GM23338 (cell line): ENCODE results near the gene TXNDC2. TPM values are rescaled to one million over a fixed set of nuclear protein-coding genes. Genes with fewer than 3 reads are reported as not detected.
"Not testable (repeated sequence)": the region's sequence is repeated elsewhere in the genome, so short reads cannot be mapped to it uniquely, and the experiment has no call there.

Experiments used
- ATAC-seq: fragments of 200-7000 bp; cut with Tn5 transposase; 3 replicates; pipeline ENCODE4 v1.9.1; 2020
- DNase-seq: peaks from one replicate; pipeline ENCODE4 v3.0.0-alpha.2; 2015; ENCODE audit warnings: low spot score
- H2AFZ ChIP-seq: fragments of 200-600 bp; sonication (generic); 2 replicates; pipeline ENCODE4 v1.8.0; 2016; ENCODE audit warnings: antibody characterized with exemption, mild to moderate bottlenecking, moderate library complexity
- H3F3A ChIP-seq: fragments of 200-600 bp; sonication (generic); replicated peaks from 2 replicates; pipeline ENCODE4 v1.8.0; 2017; ENCODE audit warnings: antibody characterized with exemption, mixed run types, low read depth
- H3K27ac ChIP-seq: fragments of 200-600 bp; sonication (generic); 2 replicates; pipeline ENCODE4 v1.6.1; 2016; ENCODE audit warnings: low read depth
- H3K27me3 ChIP-seq: fragments of 200-600 bp; sonication (generic); 2 replicates; pipeline ENCODE4 v1.8.0; 2016; ENCODE audit warnings: mild to moderate bottlenecking, mixed run types, moderate library complexity; ENCODE audit not compliant: insufficient read depth
- H3K36me3 ChIP-seq: fragments of 200-600 bp; sonication (generic); 2 replicates; pipeline ENCODE4 v1.8.0; 2016; ENCODE audit warnings: mild to moderate bottlenecking; ENCODE audit not compliant: insufficient read depth
- H3K4me1 ChIP-seq: fragments of 200-600 bp; sonication (generic); 2 replicates; pipeline ENCODE4 v1.8.0; 2016; ENCODE audit warnings: mild to moderate bottlenecking, moderate library complexity; ENCODE audit not compliant: insufficient read depth
- H3K4me2 ChIP-seq: fragments of 200-600 bp; sonication (generic); 2 replicates; pipeline ENCODE4 v1.7.1; 2017; ENCODE audit warnings: mixed run types
- H3K4me3 ChIP-seq: fragments of 200-600 bp; sonication (generic); 2 replicates; pipeline ENCODE4 v1.6.1; 2016; ENCODE audit warnings: mixed run types
- H3K79me2 ChIP-seq: fragments of 200-600 bp; sonication (generic); replicated peaks from 2 replicates; pipeline ENCODE4 v1.8.0; 2017; ENCODE audit warnings: mild to moderate bottlenecking; ENCODE audit not compliant: insufficient read depth
- H3K9me2 ChIP-seq: fragments of 200-600 bp; sonication (generic); 2 replicates; pipeline ENCODE4 v1.8.0; 2017; ENCODE audit not compliant: insufficient read depth
- H4K20me1 ChIP-seq: fragments of 200-600 bp; sonication (generic); replicated peaks from 2 replicates; pipeline ENCODE4 v1.8.0; 2017; ENCODE audit warnings: mild to moderate bottlenecking; ENCODE audit not compliant: insufficient read depth
- H3K27ac Mint-ChIP-seq: 2 replicates; pipeline ENCODE4 v1.8.0; 2020; ENCODE audit warnings: inconsistent platforms, mild to moderate bottlenecking, moderate library complexity, mixed read lengths
- H3K27me3 Mint-ChIP-seq: 3 replicates; pipeline ENCODE4 v1.8.0; 2022; ENCODE audit warnings: low read depth, mild to moderate bottlenecking, moderate library complexity, mixed read lengths, inconsistent platforms; ENCODE audit not compliant: insufficient read depth, poor library complexity
- H3K36me3 Mint-ChIP-seq: 3 replicates; pipeline ENCODE4 v1.8.0; 2021; ENCODE audit warnings: low read depth, mild to moderate bottlenecking, inconsistent platforms, moderate library complexity, mixed read lengths
- H3K4me1 Mint-ChIP-seq: 3 replicates; pipeline ENCODE4 v1.8.0; 2020; ENCODE audit warnings: mild to moderate bottlenecking, inconsistent platforms, mixed read lengths
- H3K4me3 Mint-ChIP-seq: 3 replicates; pipeline ENCODE4 v1.8.0; 2021; ENCODE audit warnings: moderate library complexity, mild to moderate bottlenecking, inconsistent platforms, mixed read lengths
- H3K9me3 Mint-ChIP-seq: 3 replicates; pipeline ENCODE4 v1.8.0; 2020; ENCODE audit warnings: moderate library complexity, mild to moderate bottlenecking, inconsistent platforms, mixed read lengths
- ETS1 ChIP-seq: IDR thresholded peaks from 2 replicates; pipeline ENCODE4 v1.6.1; 2016; ENCODE audit warnings: antibody characterized with exemption
- EZH2 ChIP-seq: fragments of 200-600 bp; sonication (generic); IDR thresholded peaks from one replicate; pipeline ENCODE4 v1.8.0; 2017; ENCODE audit warnings: antibody characterized with exemption, mild to moderate bottlenecking, low read depth; ENCODE audit not compliant: unreplicated experiment
- EZH2phosphoT487 ChIP-seq: fragments of 200-600 bp; sonication (generic); IDR thresholded peaks from one replicate; pipeline ENCODE4 v1.8.1; 2018; ENCODE audit warnings: antibody characterized with exemption; ENCODE audit not compliant: unreplicated experiment
- JUNB ChIP-seq: IDR thresholded peaks from one replicate; pipeline ENCODE4 v1.6.1; 2016; ENCODE audit warnings: antibody characterized with exemption; ENCODE audit not compliant: unreplicated experiment
- POLR2AphosphoS5 ChIP-seq: IDR thresholded peaks from 2 replicates; pipeline ENCODE4 v1.6.1; 2016; ENCODE audit warnings: antibody characterized with exemption, low read depth
- STAT1 ChIP-seq: IDR thresholded peaks from one replicate; pipeline ENCODE4 v1.6.1; 2016; ENCODE audit warnings: antibody characterized with exemption; ENCODE audit not compliant: unreplicated experiment
- ZNF114 ChIP-seq: fragments of 250-450 bp; sonication (Bioruptor Pico); IDR thresholded peaks from 2 replicates; pipeline ENCODE4 v1.5.0; 2020; ENCODE audit warnings: mild to moderate bottlenecking, moderate library complexity
- ZNF331 ChIP-seq: fragments of 250-450 bp; sonication (Bioruptor Pico); IDR thresholded peaks from 2 replicates; pipeline ENCODE4 v1.5.0; 2020; ENCODE audit warnings: low read depth, mild to moderate bottlenecking, moderate library complexity
- ZNF462 ChIP-seq: fragments of 250-450 bp; sonication (Bioruptor Pico); IDR thresholded peaks from 2 replicates; pipeline ENCODE4 v1.5.0; 2020; ENCODE audit warnings: mild to moderate bottlenecking, moderate library complexity
- polyA plus RNA-seq: library from polyadenylated mRNA; unstranded; fragments of >200 nt; fragmentation: Nextera tagmentation; extraction: Ambion mirVana; gene quantifications from 2 replicates; pipeline ENCODE4 v1.2.1, GENCODE V29; 2016
- total RNA-seq: library from RNA; depleted of rRNA; stranded (reverse); fragments of >200 nt; shearing (Covaris generic); gene quantifications from 2 replicates; pipeline ENCODE4 v1.2.3, GENCODE V29; 2014

The TXNDC2 gene
- total and polyA plus RNA-seq, 2 experiments from 2014 or later = 0.16 TPM; not detected in 1

- Histone ChIP-seq H3F3A (no peaks in the 10 kb centered on the region), H3K9me2 (no peaks in the 10 kb centered on the region), H3K4me2 (no peak overlapping the region), H3K4me3 (no peak overlapping the region), H3K36me3 (no peaks in the 10 kb centered on the region; the same call in 1 of the 2 replicates), H2AFZ (no peak overlapping the region), H4K20me1 (no peaks in the 10 kb centered on the region), H3K79me2 (no peaks in the 10 kb centered on the region), H3K27ac (0 out of 2 replicates have a peak overlapping the region, but pooled peaks have one; percentile 45), H3K27me3 (no peaks in the 10 kb centered on the region), H3K4me1 (no peaks in the 10 kb centered on the region)
- Mint-ChIP-seq H3K4me3 (no peak overlapping the region), H3K27me3 (peaks cover 5% of the 10 kb centered on the region), H3K9me3 (peaks cover 8% of the 10 kb centered on the region; the same call in 2 of the 3 replicates), H3K27ac (no peak overlapping the region), H3K36me3 (peaks cover 3% of the 10 kb centered on the region), H3K4me1 (peaks cover 2% of the 10 kb centered on the region; the same call in 1 of the 3 replicates)
- DNase-seq (no peak), ATAC-seq (no peak; the same call in 2 of the 3 replicates)
- TF ChIP-seq EZH2 = no peak
- no peak for TF ChIP-seq POLR2AphosphoS5
- no peak for TF ChIP-seq STAT1
- TF ChIP-seq JUNB = no peak
- no peak for TF ChIP-seq ZNF331 (CRISPR knock-in tag)
Measured at GRCh38 chr18:9855681-9856080, 30.1 kb upstream of the TXNDC2 start.

GRCh38 chr18:9856092-9856491 is 29.7 kb upstream of the TXNDC2 start:
- H3K4me1 Mint-ChIP-seq = peaks cover 2% of the 10 kb centered on the region; the same call in 1 of the 3 replicates
- Histone ChIP-seq H3K27ac (no peak overlapping the region), H4K20me1 (no peaks in the 10 kb centered on the region), H3K36me3 (no peaks in the 10 kb centered on the region; the same call in 1 of the 2 replicates), H3K79me2 (no peaks in the 10 kb centered on the region), H3K9me2 (no peaks in the 10 kb centered on the region), H3K27me3 (no peaks in the 10 kb centered on the region), H2AFZ (no peak overlapping the region), H3K4me3 (no peak overlapping the region), H3K4me2 (no peak overlapping the region), H3F3A (no peaks in the 10 kb centered on the region), H3K4me1 (no peaks in the 10 kb centered on the region)
- peaks cover 8% of the 10 kb centered on the region; the same call in 2 of the 3 replicates for H3K9me3 Mint-ChIP-seq
- TF ChIP-seq EZH2 (no peak), EZH2phosphoT487 (no peak), ETS1 (no peak), ZNF462 (no peak), POLR2AphosphoS5 (no peak), JUNB (no peak), ZNF114 (CRISPR knock-in tag) (no peak)
- H3K36me3 Mint-ChIP-seq = peaks cover 3% of the 10 kb centered on the region
- no peak for DNase-seq
- peaks cover 5% of the 10 kb centered on the region for H3K27me3 Mint-ChIP-seq
- no peak for ATAC-seq
- no peak overlapping the region for H3K27ac Mint-ChIP-seq
- H3K4me3 Mint-ChIP-seq = no peak overlapping the region

GRCh38 chr18:9857479-9857998 is 28.2 kb upstream of the TXNDC2 start:
- not testable (repeated sequence) for H3K36me3 Mint-ChIP-seq, H3K4me3 Mint-ChIP-seq, H3K36me3 ChIP-seq, H3K4me3 ChIP-seq, H3K9me3 Mint-ChIP-seq, DNase-seq, H3K27ac Mint-ChIP-seq, H3K27me3 ChIP-seq, H3K4me1 Mint-ChIP-seq, H2AFZ ChIP-seq, H3K27me3 Mint-ChIP-seq, H3K4me2 ChIP-seq, H4K20me1 ChIP-seq, H3F3A ChIP-seq, H3K79me2 ChIP-seq, ATAC-seq, H3K27ac ChIP-seq, H3K9me2 ChIP-seq, H3K4me1 ChIP-seq
